Stimulated activated CD4-positive, alpha-beta T cell treated with anti-CD3 and anti-CD28 coated beads, TNF-alpha, amount 100 ng/mL, for 1 hour (primary cell): ENCODE measurements around the gene IL17REL.

Experiments
- DNase-seq, 3 donors: peaks; one replicate each; pipeline ENCODE4 v3.0.0-alpha.2; 2020; ENCODE audit warnings: low read depth in 3 of 3, low spot score in 1 of 3

The IL17REL gene

GRCh38 chr22:49969751-49970527 is 42.6 kb downstream of the IL17REL start:
- DNase-seq: no peak

- DNase-seq: no peak
These were observed 43.5 kb downstream of the IL17REL start for GRCh38 chr22:49968831-49969661.

DNA sequence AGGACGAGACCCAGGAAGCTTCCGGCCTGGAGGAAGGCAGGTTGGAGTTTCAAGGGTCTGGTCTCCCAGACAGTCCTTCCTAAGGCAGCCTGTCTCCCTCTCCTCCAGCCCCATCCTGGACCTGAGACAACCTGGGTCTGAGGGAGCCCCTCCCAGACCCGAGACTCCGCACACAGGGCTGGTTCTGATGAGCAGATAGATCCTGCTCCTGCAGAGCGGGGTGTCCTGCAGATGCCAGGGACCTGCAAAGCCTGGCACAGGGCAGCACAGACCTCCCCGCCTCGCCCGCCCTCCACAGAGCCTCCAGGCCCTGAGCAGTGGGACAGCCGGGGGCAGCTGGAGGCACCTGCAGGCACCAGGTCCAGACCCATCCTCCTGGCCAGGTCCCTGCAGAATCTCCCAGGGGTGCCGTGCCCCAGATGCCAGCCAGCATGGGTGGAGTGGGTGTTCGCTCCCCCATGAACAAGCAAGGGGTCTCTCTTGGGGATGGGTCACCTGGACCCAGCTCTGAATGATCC is 44.2 kb downstream of the IL17REL start:
- no peak for DNase-seq

DNA sequence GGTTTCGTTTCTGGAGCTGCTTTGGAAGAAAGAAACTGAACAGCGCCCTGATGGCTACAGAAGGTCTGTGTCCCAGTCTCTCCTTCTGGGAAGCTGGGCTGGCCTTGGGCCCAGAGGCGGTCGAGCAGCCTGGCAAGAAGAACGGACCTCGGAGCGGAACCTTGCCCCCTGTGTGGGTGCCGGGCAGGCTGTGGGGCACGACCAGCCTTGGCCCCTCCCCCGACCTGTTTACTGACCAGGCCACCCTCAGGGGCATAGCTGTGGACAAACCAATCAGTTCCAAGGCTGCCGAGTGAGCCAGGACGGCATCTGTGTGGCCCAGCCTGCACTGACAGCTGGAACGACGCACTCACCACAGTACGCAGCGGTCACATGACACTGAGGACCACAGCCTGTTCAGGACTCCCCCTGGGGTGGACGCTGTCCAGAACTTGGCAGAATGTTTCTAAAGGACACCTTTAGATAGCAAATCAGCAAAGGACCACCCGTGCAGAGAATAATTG is 44.8 kb downstream of the IL17REL start:
- DNase-seq: no peak

DNA sequence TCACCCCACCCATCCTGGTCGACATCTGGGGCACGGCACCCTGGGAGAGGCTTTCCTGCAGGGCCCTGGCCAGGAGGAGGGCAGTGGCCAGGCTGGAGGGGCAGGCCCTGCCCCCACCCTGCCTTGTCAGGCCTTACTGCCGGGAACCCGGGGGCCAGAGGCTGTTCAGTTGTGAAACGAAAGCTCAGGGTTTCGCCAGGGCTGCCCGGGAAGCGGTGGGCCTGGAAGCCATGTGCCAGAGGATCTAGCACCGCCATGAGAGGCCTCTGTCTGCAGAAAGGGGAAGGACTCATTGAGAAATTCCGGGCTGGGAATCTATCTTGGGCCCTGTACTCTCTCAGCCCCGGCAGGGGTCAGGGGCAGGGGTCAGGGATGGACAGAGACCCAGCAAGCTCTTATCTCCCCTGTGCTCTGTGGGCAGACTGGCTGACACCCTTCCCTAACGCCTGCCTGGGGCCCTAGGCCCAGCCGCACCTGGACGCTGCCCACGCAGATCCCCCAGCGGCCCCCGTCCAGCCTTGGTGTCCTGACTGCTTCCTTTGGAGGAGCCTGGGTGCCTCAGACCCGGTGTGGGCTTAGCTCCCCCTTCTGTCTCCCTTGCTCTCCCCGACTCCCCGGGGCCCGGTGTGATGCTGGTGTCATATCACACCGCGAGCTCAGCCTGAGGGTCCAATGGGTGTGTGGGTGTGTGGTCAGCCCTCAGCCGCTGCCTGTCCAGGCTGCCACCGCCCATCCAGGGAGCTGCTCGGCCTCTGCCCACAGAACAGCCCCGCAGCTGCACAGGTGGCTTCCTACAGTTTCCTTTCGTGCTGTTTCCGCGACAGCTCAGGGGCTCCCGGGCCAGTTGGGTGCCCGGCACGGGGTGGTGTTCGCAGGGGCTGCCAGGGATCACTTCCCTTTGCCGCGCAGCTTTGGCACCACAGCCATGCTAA is 45.5 kb downstream of the IL17REL start:
- no peak for DNase-seq

- DNase-seq: no peak
These were observed 46.4 kb downstream of the IL17REL start for GRCh38 chr22:49966041-49966773.

GRCh38 chr22:49965091-49966040 is 47.2 kb downstream of the IL17REL start:
- no peak for DNase-seq

GRCh38 chr22:49964136-49965090 is 48.2 kb downstream of the IL17REL start:
- no peak for DNase-seq

- DNase-seq: no peak
These were observed 48.9 kb downstream of the IL17REL start for GRCh38 chr22:49963647-49964026.

GRCh38 chr22:49962751-49963646 is 49.6 kb downstream of the IL17REL start:
- DNase-seq: no peak

DNA sequence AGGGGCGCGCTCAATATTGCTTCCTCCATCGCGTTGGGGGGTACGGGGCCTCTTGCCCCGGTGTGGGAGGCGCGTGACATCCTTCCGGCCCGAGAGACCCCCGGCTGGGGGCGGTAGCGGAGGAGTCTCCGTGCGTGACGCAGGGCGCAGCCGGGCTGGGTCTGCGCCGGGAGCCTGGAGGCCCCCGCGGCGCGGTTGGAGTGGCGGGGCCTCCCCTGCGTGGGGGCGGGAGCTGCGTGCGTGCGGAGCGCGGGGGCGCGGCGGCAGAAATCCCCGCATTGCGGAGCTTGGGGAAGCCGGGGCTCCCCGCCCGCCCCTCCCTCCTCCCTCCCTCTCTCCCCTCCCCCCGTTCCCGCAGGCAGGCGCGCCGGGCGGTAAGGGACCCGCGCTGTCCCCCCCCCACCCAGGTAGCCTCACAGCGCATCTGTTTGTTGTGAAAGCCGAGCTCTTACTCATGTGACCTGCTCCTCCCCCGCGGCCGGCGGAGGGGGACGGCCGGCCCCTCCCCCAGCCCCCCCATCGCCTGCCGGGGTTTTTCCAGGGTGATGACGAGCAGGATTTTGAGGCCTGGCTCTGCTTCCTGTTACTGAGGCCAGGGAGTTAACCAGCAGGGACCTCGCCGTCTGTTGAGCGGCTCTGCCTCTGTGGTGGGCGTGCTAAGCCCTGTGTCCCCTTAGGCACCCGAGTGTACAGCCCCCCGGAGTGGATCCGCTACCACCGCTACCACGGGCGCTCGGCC is 50.4 kb downstream of the IL17REL start:
- DNase-seq: peak; percentile 74 to 88 (median 74)

DNA sequence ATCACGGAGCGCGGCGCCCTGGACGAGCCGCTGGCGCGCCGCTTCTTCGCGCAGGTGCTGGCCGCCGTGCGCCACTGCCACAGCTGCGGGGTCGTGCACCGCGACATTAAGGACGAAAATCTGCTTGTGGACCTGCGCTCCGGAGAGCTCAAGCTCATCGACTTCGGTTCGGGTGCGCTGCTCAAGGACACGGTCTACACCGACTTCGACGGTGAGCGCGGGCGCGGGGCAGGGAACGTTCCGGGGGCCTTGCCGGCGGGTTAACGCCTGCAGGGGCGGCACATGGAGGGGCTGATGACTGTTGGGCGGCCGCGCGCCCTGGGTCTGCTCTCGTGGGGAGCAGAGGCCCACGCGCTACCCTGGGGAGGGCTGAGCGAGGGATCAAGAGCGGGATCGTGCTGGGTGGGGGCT is 51.0 kb downstream of the IL17REL start:
- no peak for DNase-seq

- no peak for DNase-seq
These were observed 51.5 kb downstream of the IL17REL start for GRCh38 chr22:49961005-49961600.

DNA sequence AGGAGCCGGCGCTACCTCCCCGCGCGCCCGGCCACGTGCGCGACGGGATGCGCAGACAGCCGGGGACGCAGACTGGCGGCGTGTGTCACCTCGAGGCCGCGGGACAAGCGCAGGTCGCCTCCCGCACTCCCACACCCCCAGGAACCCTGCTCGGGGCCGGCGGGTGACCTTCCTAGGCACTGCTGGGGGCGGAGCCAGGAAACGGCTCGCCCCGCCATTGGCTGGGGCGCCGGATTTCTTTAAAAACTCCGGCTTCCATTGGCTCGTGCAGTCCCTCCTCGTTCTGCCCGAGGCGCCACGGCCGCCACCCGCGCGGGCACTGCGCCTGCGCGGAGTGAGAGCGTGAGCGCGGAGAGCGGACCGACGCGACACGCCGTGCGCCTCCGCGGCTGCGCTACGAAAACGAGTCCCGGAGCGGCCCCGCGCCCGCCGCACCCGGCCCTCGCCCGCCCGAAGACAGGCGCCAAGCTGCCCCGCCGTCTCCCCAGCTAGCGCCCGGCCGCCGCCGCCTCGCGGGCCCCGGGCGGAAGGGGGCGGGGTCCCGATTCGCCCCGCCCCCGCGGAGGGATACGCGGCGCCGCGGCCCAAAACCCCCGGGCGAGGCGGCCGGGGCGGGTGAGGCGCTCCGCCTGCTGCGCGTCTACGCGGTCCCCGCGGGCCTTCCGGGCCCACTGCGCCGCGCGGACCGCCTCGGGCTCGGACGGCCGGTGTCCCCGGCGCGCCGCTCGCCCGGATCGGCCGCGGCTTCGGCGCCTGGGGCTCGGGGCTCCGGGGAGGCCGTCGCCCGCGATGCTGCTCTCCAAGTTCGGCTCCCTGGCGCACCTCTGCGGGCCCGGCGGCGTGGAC is 52.2 kb downstream of the IL17REL start, which contains the start of gene PIM3:
PIM3 (plus strand) TSS at position 614 of the 846 bp plus-strand sequence; CDS start at position 790, 176 bp downstream.
- DNase-seq: peak; percentile 80 to 89 (median 82)

DNA sequence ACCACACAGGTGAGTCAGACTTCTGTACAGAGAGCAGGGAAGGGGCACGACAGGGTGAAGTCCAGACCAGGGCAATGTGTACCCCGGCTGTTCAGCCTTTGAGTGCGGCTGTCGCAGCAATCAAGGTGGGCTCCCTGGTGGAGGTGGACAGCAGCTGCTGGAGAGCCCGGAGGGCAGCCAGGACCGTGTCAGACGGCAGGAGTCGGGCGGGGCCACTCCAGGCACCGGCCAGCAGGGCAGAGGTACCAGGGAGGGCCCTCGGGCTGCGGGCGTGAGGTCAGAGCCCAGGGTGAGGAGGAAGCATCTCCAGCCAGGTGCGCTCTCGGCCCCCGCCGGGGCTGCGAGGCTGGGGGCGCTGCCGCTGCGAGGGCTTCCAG is 52.8 kb downstream of the IL17REL start:
- peak in 1 of 3 donors; percentile 32 for DNase-seq
